GM21619 (cell line): Measurements from ENCODE around the gene MAP4K3.
A peak's percentile ranks its signal among the peaks of the same experiment; 100 is the strongest.
"Not testable (repeated sequence)": the region's sequence is repeated elsewhere in the genome, so short reads cannot be mapped to it uniquely, and the experiment has no call there.

ENCODE experiments used
- ATAC-seq: cut with Tn5 transposase; IDR thresholded peaks from one replicate; pipeline ENCODE4 v1.9.1; 2021; ENCODE audit not compliant: unreplicated experiment

The MAP4K3 gene

GRCh38 chr2:39246382-39246980, 190.6 kb downstream of the MAP4K3 start:
- no peak for ATAC-seq

GRCh38 chr2:39244963-39245625, 192.0 kb downstream of the MAP4K3 start:
- not testable (repeated sequence) for ATAC-seq

GRCh38 chr2:39244241-39244862, 192.7 kb downstream of the MAP4K3 start:
- not testable (repeated sequence) for ATAC-seq

- ATAC-seq, result no peak
Observed at GRCh38 chr2:39243469-39244123, 193.5 kb downstream of the MAP4K3 start, which contains the start of gene CDKL4. TSS of gene CDKL4 (minus strand) at chr2:39243970.

- ATAC-seq, result no peak
Observed at GRCh38 chr2:39241588-39241987, 195.5 kb downstream of the MAP4K3 start.

- no peak for ATAC-seq
Observed at GRCh38 chr2:39240758-39241157, 196.3 kb downstream of the MAP4K3 start.

- ATAC-seq, result no peak
Observed at GRCh38 chr2:39234754-39235153, 202.3 kb downstream of the MAP4K3 start.

GRCh38 chr2:39232141-39232540, 204.9 kb downstream of the MAP4K3 start:
- ATAC-seq, result no peak

- no peak for ATAC-seq
Observed at GRCh38 chr2:39228413-39229209, 208.5 kb downstream of the MAP4K3 start.

- ATAC-seq, result peak; percentile 78
Observed at GRCh38 chr2:39227628-39228412, 209.3 kb downstream of the MAP4K3 start.

- no peak for ATAC-seq
Observed at GRCh38 chr2:39225567-39225966, 211.5 kb downstream of the MAP4K3 start.

GRCh38 chr2:39223909-39224308, 213.2 kb downstream of the MAP4K3 start:
- ATAC-seq, result no peak

- ATAC-seq, result no peak
Observed at GRCh38 chr2:39221459-39221858, 215.6 kb downstream of the MAP4K3 start.

- no peak for ATAC-seq
Observed at GRCh38 chr2:39220136-39220535, 216.9 kb downstream of the MAP4K3 start.

GRCh38 chr2:39218391-39218790, 218.7 kb downstream of the MAP4K3 start:
- ATAC-seq, result no peak

GRCh38 chr2:39217192-39217550, 219.9 kb downstream of the MAP4K3 start:
- ATAC-seq, result no peak

GRCh38 chr2:39216346-39217191, 220.5 kb downstream of the MAP4K3 start:
- no peak for ATAC-seq

GRCh38 chr2:39215545-39215944, 221.5 kb downstream of the MAP4K3 start:
- no peak for ATAC-seq

- no peak for ATAC-seq
Observed at GRCh38 chr2:39213015-39213414, 224.1 kb downstream of the MAP4K3 start.
